Ascending aorta (tissue), 2 donors: ENCODE data around the gene VPS26C. TPM values are rescaled to one million over a fixed set of nuclear protein-coding genes. Genes with fewer than 3 reads are reported as not detected.
"Not testable (repeated sequence)": the region's sequence is repeated elsewhere in the genome, so short reads cannot be mapped to it uniquely, and the experiment has no call there.

Experiments used
- DNase-seq, 2 donors: peaks; one replicate each; pipeline ENCODE4 v3.0.0-alpha.2; 2019; ENCODE audit warnings: low spot score in 2 of 2
- H3K27ac ChIP-seq, 2 donors: fragments of 200-600 bp; sonication (generic); one replicate each; pipeline ENCODE4 v1.5.1; 2016 to 2017; ENCODE audit warnings: mild to moderate bottlenecking in 1 of 2
- H3K27me3 ChIP-seq: fragments of 200-600 bp; sonication (generic); one replicate; pipeline ENCODE4 v1.5.1; 2017
- H3K36me3 ChIP-seq, 2 donors: fragments of 200-600 bp; sonication (generic); one replicate each; pipeline ENCODE4 v1.5.1; 2016
- H3K4me1 ChIP-seq, 2 donors: fragments of 200-600 bp; sonication (generic); one replicate each; pipeline ENCODE4 v1.5.1; 2016 to 2017; ENCODE audit warnings: mild to moderate bottlenecking in 1 of 2
- H3K4me3 ChIP-seq, 2 donors: fragments of 200-600 bp; sonication (generic); one replicate each; pipeline ENCODE4 v1.5.1; 2016 to 2017; ENCODE audit warnings: mild to moderate bottlenecking in 1 of 2
- H3K9me3 ChIP-seq, 2 donors: fragments of 200-600 bp; sonication (generic); one replicate each; pipeline ENCODE4 v1.5.1; 2016
- intact Hi-C: fragments of 100-400 bp; cut with DNase I; formaldehyde crosslinking; loops from one replicate; pipeline ENCODE4 v1.15.1; 2023
- total RNA-seq: library from RNA; depleted of rRNA; stranded (reverse); fragments of >200 nt; gene quantifications from one replicate; pipeline ENCODE4 v1.1.0, GENCODE V29; 2016
- TF ChIP-seq, protein P1 (sequence below), 3 experiments: fragments of 200-600 bp in 2 of 3; fragments of 450-650 bp in 1 of 3; sonication (generic) in 2 of 3; IDR thresholded peaks; one replicate each; pipeline ENCODE4 v1.5.1; 2016 to 2019; ENCODE audit warnings: antibody characterized with exemption in 3 of 3, mild to moderate bottlenecking in 1 of 3, moderate library complexity in 1 of 3

Gene VPS26C
- total RNA-seq, 1 donor from 2014 or later, result 137 TPM

DNA sequence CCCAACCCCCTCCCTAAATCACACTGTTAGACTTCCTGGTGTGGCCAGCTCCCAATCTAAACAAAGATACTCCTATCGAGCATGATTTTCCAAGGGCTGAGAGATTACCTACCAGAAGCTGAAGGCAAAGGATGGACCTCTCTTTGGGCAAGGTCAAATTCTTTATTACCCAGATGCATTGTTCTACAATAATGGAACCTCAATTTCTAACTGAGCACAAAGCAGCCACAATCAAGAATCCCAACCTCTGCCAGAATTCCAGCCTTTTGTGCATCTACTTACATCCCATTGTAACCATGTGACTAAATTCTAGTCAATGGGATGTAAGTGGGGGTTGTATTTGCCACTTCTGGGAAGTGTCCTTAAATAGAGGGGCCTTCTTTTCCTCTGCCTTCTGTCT, 24.9 kb upstream of the VPS26C start:
- Histone ChIP-seq H3K4me3 (no peak overlapping the region), H3K36me3 (no peaks in the 10 kb centered on the region), H3K27me3 (no peaks in the 10 kb centered on the region), H3K4me1 (no peaks in the 10 kb centered on the region), H3K9me3 (no peaks in the 10 kb centered on the region), H3K27ac (no peak overlapping the region)
- no peak for DNase-seq
- intact Hi-C loops, result no loop called here
- TF ChIP-seq, protein P1, sequence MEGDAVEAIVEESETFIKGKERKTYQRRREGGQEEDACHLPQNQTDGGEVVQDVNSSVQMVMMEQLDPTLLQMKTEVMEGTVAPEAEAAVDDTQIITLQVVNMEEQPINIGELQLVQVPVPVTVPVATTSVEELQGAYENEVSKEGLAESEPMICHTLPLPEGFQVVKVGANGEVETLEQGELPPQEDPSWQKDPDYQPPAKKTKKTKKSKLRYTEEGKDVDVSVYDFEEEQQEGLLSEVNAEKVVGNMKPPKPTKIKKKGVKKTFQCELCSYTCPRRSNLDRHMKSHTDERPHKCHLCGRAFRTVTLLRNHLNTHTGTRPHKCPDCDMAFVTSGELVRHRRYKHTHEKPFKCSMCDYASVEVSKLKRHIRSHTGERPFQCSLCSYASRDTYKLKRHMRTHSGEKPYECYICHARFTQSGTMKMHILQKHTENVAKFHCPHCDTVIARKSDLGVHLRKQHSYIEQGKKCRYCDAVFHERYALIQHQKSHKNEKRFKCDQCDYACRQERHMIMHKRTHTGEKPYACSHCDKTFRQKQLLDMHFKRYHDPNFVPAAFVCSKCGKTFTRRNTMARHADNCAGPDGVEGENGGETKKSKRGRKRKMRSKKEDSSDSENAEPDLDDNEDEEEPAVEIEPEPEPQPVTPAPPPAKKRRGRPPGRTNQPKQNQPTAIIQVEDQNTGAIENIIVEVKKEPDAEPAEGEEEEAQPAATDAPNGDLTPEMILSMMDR (IDR thresholded peaks at IDR 0.05), result no peak

DNA sequence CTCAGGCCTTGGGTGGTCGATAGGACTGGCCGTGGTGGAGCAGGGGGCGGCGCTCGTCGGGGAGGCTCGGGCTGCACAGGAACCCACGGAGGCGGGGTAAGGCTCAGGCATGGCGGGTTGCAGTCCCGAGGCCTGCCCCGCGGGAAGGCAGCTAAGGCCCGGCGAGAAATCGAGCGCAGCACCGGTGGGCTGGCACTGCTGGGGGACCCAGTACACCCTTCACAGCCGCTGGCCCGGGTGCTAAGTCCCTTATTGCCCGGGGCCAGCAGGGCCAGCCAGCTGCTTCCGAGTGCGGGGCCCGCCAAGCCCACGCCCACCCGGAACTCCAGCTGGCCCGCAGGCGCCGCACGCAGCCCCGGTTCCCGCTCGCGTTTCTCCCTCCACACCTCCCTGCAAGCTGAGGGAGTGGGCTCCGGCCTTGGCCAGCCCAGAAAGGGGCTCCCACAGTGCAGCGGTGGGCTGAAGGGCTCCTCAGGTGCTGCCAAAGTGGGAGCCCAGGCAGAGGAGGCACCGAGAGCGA, 16.1 kb upstream of the VPS26C start:
- H3K4me3 ChIP-seq, H3K27me3 ChIP-seq, DNase-seq, H3K27ac ChIP-seq, H3K9me3 ChIP-seq, intact Hi-C loops, H3K36me3 ChIP-seq, H3K4me1 ChIP-seq: not testable (repeated sequence)

DNA sequence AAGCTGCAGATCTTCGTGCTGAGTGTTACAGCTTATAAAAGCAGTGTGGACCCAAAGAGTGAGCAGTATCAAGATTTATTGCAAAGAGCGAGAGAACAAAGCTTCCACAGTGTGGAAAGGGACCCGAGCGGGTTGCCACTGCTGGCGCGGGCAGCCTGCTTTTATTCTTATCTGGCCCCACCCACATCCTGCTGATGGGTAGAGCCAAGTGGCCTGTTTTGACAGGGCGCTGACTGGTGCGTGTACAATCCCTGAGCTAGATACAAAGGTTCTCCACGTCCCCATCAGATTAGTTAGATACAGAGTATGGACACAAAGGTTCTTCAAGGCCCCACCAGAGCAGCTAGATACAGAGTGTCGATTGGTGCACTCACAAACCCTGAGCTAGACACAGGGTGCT, 15.5 kb upstream of the VPS26C start:
- H3K36me3 ChIP-seq, H3K27ac ChIP-seq, H3K4me3 ChIP-seq, H3K27me3 ChIP-seq, H3K9me3 ChIP-seq, intact Hi-C loops, H3K4me1 ChIP-seq, DNase-seq: not testable (repeated sequence)

DNA sequence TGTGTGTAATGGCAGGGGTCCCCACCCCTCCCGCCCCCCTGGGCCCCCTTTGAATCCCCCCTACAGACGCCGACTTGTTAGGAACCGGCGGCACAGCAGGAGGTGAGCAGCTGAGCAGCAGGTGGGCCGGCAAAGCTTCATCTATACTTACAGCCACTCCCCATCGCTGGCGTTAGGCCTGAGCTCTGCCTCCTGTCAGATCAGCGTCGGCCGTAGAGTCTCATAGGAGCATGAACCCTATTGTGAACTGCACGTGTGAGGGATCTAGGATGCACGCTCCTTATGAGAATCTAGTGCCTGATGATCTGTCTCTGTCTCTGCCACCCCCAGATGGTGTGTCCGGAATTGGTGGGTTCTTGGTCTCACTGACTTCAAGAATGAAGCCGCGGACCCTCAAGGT, 14.9 kb upstream of the VPS26C start:
- H3K4me3 ChIP-seq, result no peak overlapping the region
- intact Hi-C loops, result no loop called here
- DNase-seq, result no peak

DNA sequence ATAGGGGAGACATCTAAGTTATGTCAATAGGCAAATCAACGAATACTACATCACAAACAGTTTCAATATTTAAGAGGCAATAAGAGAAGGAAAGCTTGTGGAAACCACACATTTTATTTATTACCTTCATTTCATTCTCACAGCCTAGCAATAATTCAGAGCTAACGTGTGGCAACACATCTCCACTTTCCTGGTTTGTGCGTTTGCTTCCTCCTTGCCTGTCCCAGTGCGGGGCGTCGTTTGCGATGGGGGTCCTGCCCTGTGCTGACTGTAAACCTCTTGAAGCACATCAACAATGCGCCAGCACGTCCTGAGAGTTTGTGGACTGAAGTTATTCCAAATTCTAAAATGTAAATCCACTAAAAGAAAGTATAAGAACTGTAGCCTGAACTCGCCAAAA, 14.4 kb upstream of the VPS26C start:
- Histone ChIP-seq H3K36me3 (no peaks in the 10 kb centered on the region), H3K4me1 (no peaks in the 10 kb centered on the region), H3K27ac (no peak overlapping the region), H3K9me3 (no peaks in the 10 kb centered on the region), H3K27me3 (no peaks in the 10 kb centered on the region), H3K4me3 (no peak overlapping the region)
- intact Hi-C loops, result no loop called here
- DNase-seq, result no peak
- TF ChIP-seq, protein P1 (IDR thresholded peaks at IDR 0.05), result no peak

More for the DNA sequence above, 14.9 kb upstream of the VPS26C start:
- Histone ChIP-seq H3K36me3 (no peaks in the 10 kb centered on the region), H3K4me1 (no peaks in the 10 kb centered on the region), H3K9me3 (no peaks in the 10 kb centered on the region), H3K27ac (no peak overlapping the region), H3K27me3 (no peaks in the 10 kb centered on the region)
- TF ChIP-seq, protein P1 (IDR thresholded peaks at IDR 0.05), result no peak

DNA sequence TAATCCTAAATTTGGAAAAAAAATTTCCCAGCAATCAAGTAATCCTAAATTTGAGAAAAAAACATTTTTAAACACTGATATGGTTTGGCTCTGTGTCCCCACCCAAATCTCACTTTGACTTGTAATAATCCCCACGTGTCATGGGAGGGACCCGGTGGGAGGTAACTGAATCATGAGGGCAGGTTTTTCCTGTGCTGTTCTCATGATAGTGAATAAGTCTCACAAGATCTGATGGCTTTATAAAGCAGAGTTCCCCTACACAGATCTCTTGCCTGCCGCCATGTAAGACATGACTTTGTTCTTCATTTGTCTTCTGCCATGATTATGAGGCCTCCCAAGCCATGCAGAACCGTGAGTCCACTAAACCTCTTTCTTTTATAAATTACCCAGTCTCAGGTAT, 12.1 kb upstream of the VPS26C start:
- H3K27ac ChIP-seq, H3K9me3 ChIP-seq, DNase-seq, H3K27me3 ChIP-seq, H3K36me3 ChIP-seq, H3K4me1 ChIP-seq, intact Hi-C loops, H3K4me3 ChIP-seq: not testable (repeated sequence)

DNA sequence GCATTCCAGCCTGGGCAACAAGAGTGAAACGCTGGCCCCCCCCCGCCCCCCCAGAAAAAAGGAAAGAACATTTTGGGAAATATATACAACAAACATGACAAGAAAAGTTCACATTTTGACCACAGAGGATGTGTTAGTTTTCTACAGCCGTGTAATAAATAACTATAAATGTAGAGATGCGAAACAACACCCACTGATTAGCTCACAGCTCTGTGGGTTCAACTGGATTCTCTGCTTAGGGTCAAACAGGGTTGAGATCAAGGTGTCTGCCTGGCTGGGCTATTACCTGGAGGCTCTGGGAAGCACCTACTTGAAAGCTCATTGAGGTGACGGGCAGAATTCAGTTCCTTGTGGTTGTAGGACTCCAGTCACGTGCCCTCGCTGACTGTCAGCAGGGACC, 11.1 kb upstream of the VPS26C start:
- intact Hi-C loops, result no loop called here
- Histone ChIP-seq H3K4me3 (no peak overlapping the region), H3K36me3 (no peaks in the 10 kb centered on the region), H3K4me1 (no peaks in the 10 kb centered on the region), H3K27ac (no peak overlapping the region), H3K9me3 (no peaks in the 10 kb centered on the region), H3K27me3 (no peaks in the 10 kb centered on the region)
- TF ChIP-seq, protein P1 (IDR thresholded peaks at IDR 0.05), result no peak
- DNase-seq, result no peak
